Measurements from ENCODE around the gene DCUN1D4.

Gene DCUN1D4

GRCh38 chr4:51842554-51843308, at the start of gene DCUN1D4:
TSS of gene DCUN1D4 (plus strand) at chr4:51843153. CDS start at chr4:51843243, 90 bp downstream.
- FAIRE-seq, result peak; percentile 98
- peak; percentile 98 for DNase-seq (ENCODE audit: extremely low spot score, insufficient read length, low read depth)

GRCh38 chr4:51820443-51821234, 22.3 kb upstream of the DCUN1D4 start:
- no peak for FAIRE-seq
- no peak for DNase-seq (ENCODE audit: extremely low spot score, insufficient read length, low read depth)

- DNase-seq (ENCODE audit: extremely low spot score, insufficient read length, low read depth), result no peak
- FAIRE-seq, result no peak
These were observed 17.6 kb upstream of the DCUN1D4 start for GRCh38 chr4:51825341-51825740.

- FAIRE-seq, result no peak
These were observed 12.7 kb upstream of the DCUN1D4 start for GRCh38 chr4:51830156-51830720.

GRCh38 chr4:51831133-51831532, 11.8 kb upstream of the DCUN1D4 start:
- DNase-seq (ENCODE audit: extremely low spot score, insufficient read length, low read depth) (no peak), FAIRE-seq (peak; percentile 69)

More at GRCh38 chr4:51830156-51830720, 12.7 kb upstream of the DCUN1D4 start:
- no peak for DNase-seq (ENCODE audit: extremely low spot score, insufficient read length, low read depth)

- DNase-seq (ENCODE audit: extremely low spot score, insufficient read length, low read depth) (no peak), FAIRE-seq (no peak)
These were observed 9.7 kb upstream of the DCUN1D4 start for GRCh38 chr4:51833236-51833635.

GRCh38 chr4:51835079-51835478, 7.9 kb upstream of the DCUN1D4 start:
- FAIRE-seq, result no peak

GRCh38 chr4:51835855-51836254, 7.1 kb upstream of the DCUN1D4 start:
- no peak for FAIRE-seq
- no peak for DNase-seq (ENCODE audit: extremely low spot score, insufficient read length, low read depth)

More at GRCh38 chr4:51835079-51835478, 7.9 kb upstream of the DCUN1D4 start:
- no peak for DNase-seq (ENCODE audit: extremely low spot score, insufficient read length, low read depth)

GRCh38 chr4:51836549-51836948, 6.4 kb upstream of the DCUN1D4 start:
- FAIRE-seq (no peak), DNase-seq (ENCODE audit: extremely low spot score, insufficient read length, low read depth) (no peak)

GRCh38 chr4:51840781-51841180, 2.2 kb upstream of the DCUN1D4 start:
- DNase-seq (ENCODE audit: extremely low spot score, insufficient read length, low read depth), result no peak

GRCh38 chr4:51842167-51842553, 793 bp upstream of the DCUN1D4 start:
- DNase-seq (ENCODE audit: extremely low spot score, insufficient read length, low read depth), result no peak
- no peak for FAIRE-seq

More at GRCh38 chr4:51840781-51841180, 2.2 kb upstream of the DCUN1D4 start:
- no peak for FAIRE-seq

- peak; percentile 32 for DNase-seq (ENCODE audit: extremely low spot score, insufficient read length, low read depth)
- FAIRE-seq, result no peak
These were observed 578 bp downstream of the DCUN1D4 start for GRCh38 chr4:51843309-51844152.

- DNase-seq (ENCODE audit: extremely low spot score, insufficient read length, low read depth) (peak; percentile 44), FAIRE-seq (peak; percentile 94)
These were observed 1.5 kb downstream of the DCUN1D4 start for GRCh38 chr4:51844153-51845054.

- FAIRE-seq (no peak), DNase-seq (ENCODE audit: extremely low spot score, insufficient read length, low read depth) (no peak)
These were observed 2.1 kb downstream of the DCUN1D4 start for GRCh38 chr4:51845055-51845426.

GRCh38 chr4:51845711-51846110, 2.8 kb downstream of the DCUN1D4 start:
- FAIRE-seq, result no peak

GRCh38 chr4:51849430-51849829, 6.5 kb downstream of the DCUN1D4 start:
- no peak for DNase-seq (ENCODE audit: extremely low spot score, insufficient read length, low read depth)
- no peak for FAIRE-seq

More at GRCh38 chr4:51845711-51846110, 2.8 kb downstream of the DCUN1D4 start:
- no peak for DNase-seq (ENCODE audit: extremely low spot score, insufficient read length, low read depth)

- DNase-seq (ENCODE audit: extremely low spot score, insufficient read length, low read depth), result no peak
- no peak for FAIRE-seq
These were observed 7.3 kb downstream of the DCUN1D4 start for GRCh38 chr4:51850294-51850693.

- FAIRE-seq (no peak), DNase-seq (ENCODE audit: extremely low spot score, insufficient read length, low read depth) (no peak)
These were observed 8.4 kb downstream of the DCUN1D4 start for GRCh38 chr4:51851090-51851936.

Data from GM18507 (cell line).